NCI-H2171 treated with DMSO at 0.1 percent for 48 hours (cell line): Measurements from ENCODE around the gene AUTS2.
A peak's percentile ranks its signal among the peaks of the same experiment; 100 is the strongest.

Source experiments
- DNase-seq: peaks from one replicate; lab custom pipeline; 2025; lab: John Stamatoyannopoulos, UW

AUTS2 gene

DNA sequence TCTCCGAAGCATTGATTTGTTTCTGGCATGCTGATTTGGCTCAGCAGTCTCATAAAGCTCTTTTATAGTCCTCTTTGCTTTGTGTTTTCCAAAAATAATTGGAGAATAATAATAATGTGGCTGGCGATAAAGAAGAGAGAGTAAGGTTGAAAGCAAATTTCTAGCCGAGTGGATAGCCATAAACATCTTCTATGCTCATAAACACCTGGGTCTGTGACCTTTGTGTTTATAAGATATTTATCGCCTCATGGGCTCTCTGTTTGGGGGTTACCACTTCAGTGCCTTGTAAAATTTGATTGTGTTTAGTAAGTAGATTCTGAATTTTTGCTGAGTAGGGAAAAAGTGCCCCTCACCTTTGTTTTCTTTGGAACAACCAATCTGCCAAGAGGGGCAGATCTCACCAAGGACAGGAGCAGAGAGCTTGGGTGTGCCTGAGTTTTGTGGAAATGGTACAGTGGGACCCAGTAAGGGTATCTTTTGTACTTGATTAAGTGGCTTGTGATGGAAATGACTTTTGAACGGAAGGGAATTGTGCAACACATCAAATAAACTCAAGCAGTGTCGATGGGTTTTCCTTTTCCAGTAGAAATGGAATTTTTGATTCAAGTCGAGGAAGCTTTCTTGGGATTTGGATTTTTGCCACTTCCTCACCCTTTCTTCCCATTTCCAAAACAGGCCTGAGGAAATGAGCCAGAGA, 220.5 kb downstream of the AUTS2 start:
- DNase-seq, result no peak

GRCh38 chr7:69819333-69819705, 221.0 kb downstream of the AUTS2 start:
- DNase-seq, result peak; percentile 35

- no peak for DNase-seq
Measured at GRCh38 chr7:69820479-69821192, 222.4 kb downstream of the AUTS2 start.

- DNase-seq, result peak; percentile 24
Measured at GRCh38 chr7:69822386-69822785, 224.1 kb downstream of the AUTS2 start.

DNA sequence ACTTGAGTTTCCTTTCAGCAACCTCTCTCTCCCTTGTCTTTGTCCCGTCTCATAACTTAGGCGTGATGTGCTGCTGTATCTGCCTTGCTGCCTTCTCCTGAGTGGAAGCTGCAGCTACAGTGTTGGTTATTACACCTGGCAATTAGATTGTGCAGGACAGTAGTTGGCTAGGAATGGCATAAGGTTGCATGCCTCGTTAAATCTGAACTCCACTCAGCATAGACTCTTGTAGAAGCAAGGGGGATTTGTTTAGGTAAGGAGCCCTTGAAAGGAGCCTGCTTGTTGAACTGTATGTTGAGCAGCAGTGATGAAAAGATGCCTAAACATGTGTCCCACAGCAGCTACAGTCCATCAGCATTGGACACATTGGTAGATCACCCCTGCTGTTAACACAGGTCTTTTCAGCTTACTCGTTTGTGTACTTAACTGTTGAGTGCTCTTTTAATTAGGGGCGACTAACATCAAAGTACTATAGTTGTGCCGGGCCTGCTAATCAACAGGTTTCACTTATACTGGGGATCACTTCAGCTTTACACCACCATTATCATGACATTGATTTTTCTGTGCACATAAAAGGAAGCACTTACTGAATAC, 225.0 kb downstream of the AUTS2 start:
- peak; percentile 73 for DNase-seq

GRCh38 chr7:69825113-69825972, 227.1 kb downstream of the AUTS2 start:
- peak; percentile 65 for DNase-seq

DNA sequence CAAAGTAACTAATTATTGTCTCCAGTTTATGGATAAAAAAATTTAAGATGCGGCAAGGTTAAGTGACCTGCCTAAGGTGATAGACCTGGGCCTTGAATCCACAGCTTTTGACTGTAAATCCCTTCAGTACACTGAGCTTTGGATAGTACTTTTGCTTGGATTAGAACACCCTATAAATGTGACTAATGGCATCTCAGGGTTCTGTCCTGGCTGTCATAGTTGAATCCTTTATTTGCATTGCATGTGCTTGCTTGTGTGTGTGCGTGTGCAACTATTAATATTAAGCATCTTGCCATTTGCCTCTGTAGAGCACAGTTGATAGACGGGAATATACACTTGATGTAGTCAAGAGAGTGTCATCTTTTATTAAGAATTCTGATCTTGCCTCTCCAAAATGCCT, 228.0 kb downstream of the AUTS2 start:
- no peak for DNase-seq

DNA sequence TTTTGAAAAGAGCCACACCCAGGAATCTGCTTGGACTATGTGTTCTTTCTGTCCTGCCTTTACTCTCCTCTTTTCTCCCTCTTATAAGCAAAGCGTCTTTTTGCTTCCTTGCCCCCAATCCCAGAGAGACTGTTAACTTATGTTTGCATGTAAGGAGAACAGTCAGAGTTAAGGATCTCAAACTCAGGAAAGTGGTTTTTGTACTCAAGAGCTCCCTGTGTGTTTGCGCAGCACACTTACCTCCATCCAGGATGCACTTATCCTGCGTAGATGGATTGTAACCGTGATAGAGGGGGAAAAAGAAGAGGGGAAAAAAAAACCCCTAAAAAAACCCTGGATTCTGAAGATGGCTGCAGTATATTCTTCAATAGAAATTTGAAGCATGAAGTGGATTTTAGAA, 228.9 kb downstream of the AUTS2 start:
- DNase-seq, result no peak

GRCh38 chr7:69827558-69827957, 229.3 kb downstream of the AUTS2 start:
- DNase-seq, result no peak

- DNase-seq, result no peak
Measured at GRCh38 chr7:69832356-69832755, 234.1 kb downstream of the AUTS2 start.

GRCh38 chr7:69833964-69834363, 235.7 kb downstream of the AUTS2 start:
- no peak for DNase-seq

DNA sequence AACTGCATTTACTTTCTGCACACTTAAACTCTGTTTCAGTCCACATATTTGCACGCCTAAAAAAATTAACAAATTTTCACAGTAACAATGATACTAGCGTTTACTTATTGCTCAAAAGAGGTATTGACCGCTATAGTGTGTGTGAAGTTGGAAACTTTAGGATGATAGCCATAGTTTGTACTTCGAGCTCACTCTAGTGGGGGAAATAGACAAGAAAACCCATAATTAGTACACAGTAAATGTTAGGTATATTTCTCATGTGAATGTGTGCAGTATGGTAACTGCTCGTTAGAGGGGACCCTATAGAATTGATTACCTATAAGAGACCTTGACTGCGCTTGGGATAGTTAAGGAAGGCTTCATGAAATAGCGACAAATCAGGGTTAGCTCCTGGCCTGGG, 238.4 kb downstream of the AUTS2 start:
- DNase-seq, result no peak

DNA sequence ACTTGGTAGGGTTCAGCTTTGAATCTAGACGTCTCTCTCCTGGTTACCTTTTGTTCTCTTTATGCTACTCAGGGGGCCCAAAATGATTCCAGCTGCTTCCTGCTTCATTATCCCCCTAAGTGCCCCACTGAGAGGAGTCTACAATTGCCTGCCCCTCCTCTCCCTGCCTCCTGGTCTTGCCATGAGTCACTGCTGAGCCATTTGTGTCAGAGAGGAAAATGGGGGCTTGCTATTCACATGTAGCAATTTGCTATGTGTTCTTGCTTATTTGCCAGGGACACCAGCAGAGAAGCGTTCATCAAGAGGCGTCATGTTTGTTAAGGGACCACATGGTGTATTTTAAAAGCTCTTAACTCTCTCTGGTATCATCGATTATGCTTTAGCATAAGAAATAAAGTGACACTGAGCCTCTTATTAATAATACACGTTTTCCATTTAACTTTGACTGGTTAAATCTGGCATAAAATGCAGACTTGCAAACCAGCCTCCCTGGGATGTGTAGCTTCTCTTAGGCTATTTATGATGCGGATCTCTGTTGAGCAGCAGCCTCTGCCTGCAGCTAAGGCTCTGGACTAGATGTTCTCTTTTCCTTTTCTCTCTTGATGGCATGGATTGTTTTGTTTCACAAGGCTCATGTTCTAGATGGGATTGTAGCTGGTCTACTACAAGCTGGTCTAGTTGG, 239.3 kb downstream of the AUTS2 start:
- peak; percentile 84 for DNase-seq

DNA sequence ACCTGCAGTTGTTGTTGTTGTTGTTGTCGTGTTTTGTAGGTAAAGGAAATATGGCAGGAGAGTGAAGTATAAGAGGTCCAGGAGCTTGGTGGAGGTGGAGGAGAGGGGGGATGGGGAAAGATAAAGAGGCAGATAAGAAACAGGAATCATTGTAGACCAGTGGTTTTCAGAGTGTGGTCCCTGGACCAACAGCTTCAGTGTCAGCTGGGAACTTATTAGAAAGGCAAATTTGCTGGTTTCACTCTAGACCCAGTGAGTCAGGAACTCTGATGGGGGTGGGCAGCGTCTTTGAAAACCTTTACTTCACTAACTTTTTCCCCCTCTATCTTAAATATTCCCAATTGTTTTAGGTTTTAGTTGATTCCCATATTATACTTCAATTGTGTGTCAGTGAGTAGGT, 241.5 kb downstream of the AUTS2 start:
- no peak for DNase-seq

GRCh38 chr7:69840248-69840647, 242.0 kb downstream of the AUTS2 start:
- no peak for DNase-seq

DNA sequence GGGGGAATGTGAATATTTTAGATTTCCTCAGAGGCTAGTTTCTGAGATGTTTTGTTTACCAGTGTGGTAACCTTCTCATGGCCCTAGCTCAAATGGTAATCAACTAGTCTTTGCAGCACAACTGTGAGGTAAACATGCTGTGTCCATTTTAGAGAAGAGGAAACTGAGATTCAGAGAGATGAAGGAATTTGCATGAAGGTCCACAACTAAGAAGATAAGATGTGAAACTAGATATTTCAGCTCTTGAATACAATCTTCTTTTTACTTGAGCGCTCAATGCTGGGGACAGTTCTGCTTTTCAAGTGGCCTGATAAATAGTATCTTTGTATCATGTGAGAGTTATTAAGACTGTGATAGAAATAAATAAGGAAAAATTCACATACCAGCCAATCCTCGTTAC, 245.4 kb downstream of the AUTS2 start:
- DNase-seq, result no peak

GRCh38 chr7:69844264-69844868, 246.1 kb downstream of the AUTS2 start:
- no peak for DNase-seq

GRCh38 chr7:69845721-69846495, 247.6 kb downstream of the AUTS2 start:
- DNase-seq, result no peak

GRCh38 chr7:69847921-69848612, 249.8 kb downstream of the AUTS2 start:
- DNase-seq, result peak; percentile 40

- no peak for DNase-seq
Measured at GRCh38 chr7:69849268-69849667, 251.0 kb downstream of the AUTS2 start.
